ENCODE data around the gene TBC1D2.

DNA sequence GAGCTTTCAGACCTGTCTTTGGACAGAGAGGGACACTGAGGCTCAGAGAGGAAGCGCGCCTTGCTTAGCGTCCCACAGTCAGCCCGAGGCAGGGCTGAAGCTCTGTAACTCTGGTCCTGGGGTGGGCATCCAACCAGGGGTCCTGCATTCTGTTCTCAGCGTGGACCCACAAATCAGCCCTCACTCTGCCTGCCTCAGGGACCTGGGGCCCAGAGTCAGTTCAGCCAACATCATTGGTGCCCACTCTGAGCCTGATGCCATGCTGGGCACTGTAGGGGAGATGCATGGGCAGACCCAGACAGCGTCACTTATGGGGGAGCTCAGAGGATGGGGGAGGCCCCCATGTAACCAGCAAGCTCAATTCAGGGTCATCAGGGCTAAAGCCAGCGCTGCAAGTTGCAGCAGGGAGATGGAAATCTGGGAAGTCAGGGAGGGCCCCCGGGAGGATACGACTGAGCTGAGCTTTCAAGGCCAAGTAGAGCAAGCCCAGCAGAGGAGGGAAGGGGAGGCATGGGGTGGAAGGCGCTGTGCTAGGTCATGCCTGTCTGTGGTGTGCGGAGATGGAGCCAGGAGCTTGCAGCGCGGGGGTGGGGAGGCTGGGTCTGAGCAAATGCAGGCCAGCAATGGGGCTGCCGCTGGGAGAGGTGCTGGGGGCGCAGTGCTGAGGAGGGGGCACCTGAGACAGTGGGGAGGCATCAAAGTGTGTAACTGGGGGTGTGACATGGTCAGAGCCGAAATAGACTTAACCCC lies 84.1 kb downstream of the TBC1D2 start:
- TF ChIP-seq, protein P1, sequence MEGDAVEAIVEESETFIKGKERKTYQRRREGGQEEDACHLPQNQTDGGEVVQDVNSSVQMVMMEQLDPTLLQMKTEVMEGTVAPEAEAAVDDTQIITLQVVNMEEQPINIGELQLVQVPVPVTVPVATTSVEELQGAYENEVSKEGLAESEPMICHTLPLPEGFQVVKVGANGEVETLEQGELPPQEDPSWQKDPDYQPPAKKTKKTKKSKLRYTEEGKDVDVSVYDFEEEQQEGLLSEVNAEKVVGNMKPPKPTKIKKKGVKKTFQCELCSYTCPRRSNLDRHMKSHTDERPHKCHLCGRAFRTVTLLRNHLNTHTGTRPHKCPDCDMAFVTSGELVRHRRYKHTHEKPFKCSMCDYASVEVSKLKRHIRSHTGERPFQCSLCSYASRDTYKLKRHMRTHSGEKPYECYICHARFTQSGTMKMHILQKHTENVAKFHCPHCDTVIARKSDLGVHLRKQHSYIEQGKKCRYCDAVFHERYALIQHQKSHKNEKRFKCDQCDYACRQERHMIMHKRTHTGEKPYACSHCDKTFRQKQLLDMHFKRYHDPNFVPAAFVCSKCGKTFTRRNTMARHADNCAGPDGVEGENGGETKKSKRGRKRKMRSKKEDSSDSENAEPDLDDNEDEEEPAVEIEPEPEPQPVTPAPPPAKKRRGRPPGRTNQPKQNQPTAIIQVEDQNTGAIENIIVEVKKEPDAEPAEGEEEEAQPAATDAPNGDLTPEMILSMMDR (IDR thresholded peaks at IDR 0.05), result no peak
- TF ChIP-seq POLR2AphosphoS5 (IDR thresholded peaks at IDR 0.05), result no peak
- TF ChIP-seq POLR2A (IDR thresholded peaks at IDR 0.05), result no peak

Measured in gastroesophageal sphincter (tissue), 3 donors.